Activated CD8-positive, alpha-beta memory T cell treated with anti-CD3 and anti-CD28 coated beads, Interleukin-2, amount 10 ng/mL, durations not matched to agents 7 days and 5 days (primary cell): ENCODE results near the gene PAFAH1B1. TPM values are rescaled to one million over a fixed set of nuclear protein-coding genes. Genes with fewer than 3 reads are reported as not detected.
"Not testable (repeated sequence)": the region's sequence is repeated elsewhere in the genome, so short reads cannot be mapped to it uniquely, and the experiment has no call there.

Experiments
- ATAC-seq: fragments of 150-1000 bp; cut with Tn5 transposase; one replicate; pipeline ENCODE4 v1.10.0; 2021; ENCODE audit warnings: moderate library complexity
- CTCF ChIA-PET: fragments of 350-600 bp; sonication (Branson Sonifier 250); formaldehyde crosslinking; loops from one replicate; lab custom pipeline; 2021; ENCODE audit warnings: antibody characterized with exemption; lab: Charles Lee
- DNase-seq: peaks from one replicate; pipeline ENCODE4 v3.0.0-alpha.2; 2020
- H3K27ac Mint-ChIP-seq: one replicate; pipeline ENCODE4 v1.8.0; 2021; ENCODE audit warnings: mild to moderate bottlenecking, mixed read lengths
- H3K27me3 Mint-ChIP-seq: one replicate; pipeline ENCODE4 v1.8.0; 2021; ENCODE audit warnings: mixed read lengths
- H3K36me3 Mint-ChIP-seq: one replicate; pipeline ENCODE4 v1.8.0; 2021; ENCODE audit warnings: mild to moderate bottlenecking, mixed read lengths
- H3K4me1 Mint-ChIP-seq: one replicate; pipeline ENCODE4 v1.8.0; 2021; ENCODE audit warnings: mixed read lengths
- H3K4me3 Mint-ChIP-seq: one replicate; pipeline ENCODE4 v1.8.0; 2021; ENCODE audit warnings: mild to moderate bottlenecking, moderate library complexity, mixed read lengths
- H3K9me3 Mint-ChIP-seq: one replicate; pipeline ENCODE4 v1.8.0; 2022; ENCODE audit warnings: low read depth, mixed read lengths
- total RNA-seq, 2 experiments: library from RNA; stranded (reverse); gene quantifications; one replicate each; pipeline ENCODE4 v1.2.3, GENCODE V29; 2021

PAFAH1B1 gene
- total RNA-seq: 100 to 1,000 TPM; 170 to 175 TPM

DNA sequence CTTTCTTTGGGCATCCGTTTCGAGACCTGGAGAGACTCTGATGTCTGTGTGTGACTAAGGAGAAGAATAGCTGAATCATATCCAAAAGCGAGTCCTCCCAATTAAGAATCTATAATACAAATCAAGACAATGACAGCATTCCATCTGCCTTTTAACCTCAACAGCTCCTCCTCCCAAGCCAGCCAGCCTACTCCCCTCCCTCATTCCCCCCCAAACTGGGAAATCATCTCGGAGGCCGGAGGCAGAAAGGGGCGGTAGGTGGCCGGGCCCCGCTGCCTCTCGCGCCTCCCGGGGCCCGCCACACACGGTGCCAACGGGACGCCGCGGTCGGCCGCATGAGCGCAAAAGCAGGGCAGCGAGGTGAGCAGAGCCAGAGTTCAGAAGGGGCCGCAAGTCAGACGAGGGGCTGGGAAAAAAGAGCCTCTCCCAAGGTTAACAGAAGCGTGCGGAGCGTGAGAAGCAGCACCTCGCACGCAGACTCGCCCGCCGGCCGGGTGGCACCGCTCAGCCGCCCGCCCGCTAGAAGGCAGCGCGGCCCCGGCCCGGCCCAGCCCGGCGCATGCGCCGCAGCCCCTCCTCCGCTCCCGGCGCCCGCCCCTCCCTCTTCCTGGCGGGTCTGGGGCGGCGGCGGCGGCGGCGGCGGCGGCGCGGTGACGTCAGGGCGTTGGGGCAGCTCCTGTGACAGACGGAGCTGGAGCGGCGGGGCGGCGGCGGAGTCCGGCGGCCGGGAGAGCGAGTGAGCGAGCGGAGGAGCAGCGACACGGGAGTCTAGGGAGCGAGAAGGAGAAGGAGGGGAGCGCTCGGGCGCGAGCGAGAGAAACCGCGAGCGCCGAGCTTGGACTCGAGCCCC is at the start of gene PAFAH1B1:
Gene PAFAH1B1, plus strand, starts transcription at position 684 of the 850 bp plus-strand sequence. CDS start 44,635 bp downstream, outside the sequence.
- H3K36me3 Mint-ChIP-seq: peaks cover 9% of the 10 kb centered on the region
- ATAC-seq (peak; percentile 83), DNase-seq (peak; percentile 96)
- H3K4me1 Mint-ChIP-seq: peaks cover 27% of the 10 kb centered on the region
- peak within 1 kb of the TSS; percentile 96 for H3K27ac Mint-ChIP-seq
- CTCF ChIA-PET: interaction anchor here (1.1 to 1.5 kb wide), 2 partner anchors 81 to 193 kb away, joined by 4 to 5 read pairs; no protein-coding TSS in a partner anchor
- H3K9me3 Mint-ChIP-seq: no peaks in the 10 kb centered on the region
- H3K4me3 Mint-ChIP-seq: peak within 1 kb of the TSS; percentile 90
- no peaks in the 10 kb centered on the region for H3K27me3 Mint-ChIP-seq

DNA sequence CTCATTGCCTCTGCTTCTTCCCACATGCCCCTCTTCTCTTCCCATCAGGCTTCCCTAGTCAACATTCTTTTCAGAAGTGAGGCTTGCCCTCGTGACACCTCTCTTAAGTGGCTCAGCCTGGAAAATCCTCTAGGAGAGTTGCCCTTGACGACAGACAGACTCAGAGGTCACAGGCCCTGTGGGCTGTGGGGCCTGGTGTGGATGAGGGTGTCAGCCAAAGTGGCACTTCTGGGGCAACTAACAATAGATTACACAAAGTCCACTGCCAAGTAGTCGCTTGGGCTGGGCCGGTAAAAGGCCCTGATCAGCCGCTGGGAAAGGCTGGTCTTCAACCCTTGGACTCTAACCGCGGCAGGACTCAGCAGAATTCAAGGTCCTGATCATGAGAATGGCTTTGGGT is 48.1 kb upstream of the PAFAH1B1 start:
- no peaks in the 10 kb centered on the region for H3K36me3 Mint-ChIP-seq
- ATAC-seq: no peak
- CTCF ChIA-PET: no interaction called here
- no peak for DNase-seq
- H3K27ac Mint-ChIP-seq: no peak overlapping the region
- no peaks in the 10 kb centered on the region for H3K27me3 Mint-ChIP-seq
- no peaks in the 10 kb centered on the region for H3K9me3 Mint-ChIP-seq
- H3K4me1 Mint-ChIP-seq: no peaks in the 10 kb centered on the region
- no peak overlapping the region for H3K4me3 Mint-ChIP-seq

DNA sequence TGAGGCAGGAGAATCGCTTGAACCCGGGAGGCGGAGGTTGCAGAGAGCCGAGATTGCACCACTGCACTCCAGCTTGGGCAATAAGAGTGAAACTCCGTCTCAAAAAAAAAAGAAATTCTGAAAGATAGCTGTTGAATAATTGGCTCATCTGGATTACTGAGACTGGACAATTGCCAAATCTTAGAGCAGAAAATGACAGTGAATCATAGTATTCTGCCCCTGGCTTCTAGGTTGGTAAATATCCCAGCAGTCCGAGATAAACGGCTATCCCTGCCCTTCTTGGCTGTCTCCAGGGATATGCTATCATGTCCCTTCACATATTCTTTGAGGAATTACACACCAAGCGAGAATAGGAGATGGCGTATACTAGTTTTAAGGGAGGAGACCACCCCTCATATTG is 46.3 kb upstream of the PAFAH1B1 start:
- Mint-ChIP-seq H3K9me3 (no peaks in the 10 kb centered on the region), H3K27ac (no peak overlapping the region), H3K27me3 (peaks cover 8% of the 10 kb centered on the region), H3K4me1 (no peaks in the 10 kb centered on the region), H3K36me3 (no peaks in the 10 kb centered on the region), H3K4me3 (no peak overlapping the region)
- DNase-seq: no peak
- no peak for ATAC-seq
- CTCF ChIA-PET: interaction anchor here (0.6 kb wide), 1 partner anchor 516 kb away, joined by 3 read pairs; no protein-coding TSS in a partner anchor

DNA sequence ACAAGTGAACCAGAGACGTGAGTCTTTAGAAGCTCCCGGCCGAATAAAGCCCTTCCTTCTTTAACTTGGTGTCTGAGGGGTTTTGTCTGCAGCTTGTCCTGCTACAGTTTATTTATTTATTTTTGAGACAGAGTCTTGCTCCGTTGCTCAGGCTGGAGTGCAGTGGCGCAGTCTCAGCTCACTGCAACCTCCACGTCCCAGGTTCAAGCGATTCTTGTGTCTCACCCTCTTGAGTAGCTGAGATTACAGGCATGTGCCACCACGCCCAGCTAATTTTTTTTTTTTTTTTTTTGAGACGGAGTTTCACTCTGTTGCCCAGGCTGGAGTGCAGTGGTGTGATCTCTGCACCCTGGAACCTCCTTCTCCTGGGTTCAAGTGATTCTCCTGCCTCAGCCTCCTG is 45.4 kb upstream of the PAFAH1B1 start:
- H3K9me3 Mint-ChIP-seq, H3K4me3 Mint-ChIP-seq, CTCF ChIA-PET, H3K4me1 Mint-ChIP-seq, H3K36me3 Mint-ChIP-seq, ATAC-seq, DNase-seq, H3K27ac Mint-ChIP-seq: not testable (repeated sequence)
- H3K27me3 Mint-ChIP-seq: peaks cover 12% of the 10 kb centered on the region

DNA sequence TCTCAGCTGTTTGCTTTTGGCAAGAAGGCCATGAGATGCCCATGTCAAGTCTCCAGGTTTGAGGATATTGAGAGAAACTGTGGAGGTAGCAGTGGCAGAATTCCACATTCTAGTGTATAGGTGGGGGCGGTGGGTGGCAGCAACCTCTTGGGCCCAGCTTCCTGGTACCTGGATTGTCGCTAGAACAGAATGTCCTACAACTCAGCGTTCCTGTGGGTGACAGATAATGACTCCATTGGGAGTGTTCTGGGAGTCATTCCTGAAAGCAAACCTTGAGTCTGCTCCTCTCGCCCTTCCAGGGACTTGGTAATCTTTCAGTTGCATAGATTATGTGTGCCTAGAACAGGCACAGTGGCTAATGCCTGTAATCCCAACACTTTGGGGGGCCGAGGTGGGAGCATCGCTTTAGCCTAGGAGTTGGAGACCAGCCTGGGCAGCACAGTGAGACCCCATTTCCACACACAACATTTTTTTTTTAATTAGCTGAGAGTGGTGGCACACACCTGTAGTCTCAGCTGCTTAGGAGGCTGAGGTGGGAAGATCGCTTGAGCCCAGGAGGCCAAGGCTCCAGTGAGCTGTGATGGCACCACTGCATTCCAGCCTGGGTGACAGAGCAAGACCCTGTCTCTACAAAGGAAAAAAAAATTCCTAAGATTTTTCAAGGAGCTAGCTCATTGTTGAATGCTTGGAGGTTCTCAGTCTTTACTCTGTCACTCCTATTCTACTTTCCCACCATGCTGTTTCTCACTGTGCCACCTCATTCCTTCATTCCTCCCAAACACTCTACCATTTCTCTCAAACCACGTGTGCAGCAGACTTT is 43.9 kb upstream of the PAFAH1B1 start:
- Mint-ChIP-seq H3K4me1 (no peaks in the 10 kb centered on the region), H3K36me3 (no peaks in the 10 kb centered on the region), H3K27me3 (peaks cover 12% of the 10 kb centered on the region), H3K27ac (no peak overlapping the region), H3K9me3 (no peaks in the 10 kb centered on the region), H3K4me3 (no peak overlapping the region)
- ATAC-seq (no peak), DNase-seq (no peak)
- CTCF ChIA-PET: no interaction called here

DNA sequence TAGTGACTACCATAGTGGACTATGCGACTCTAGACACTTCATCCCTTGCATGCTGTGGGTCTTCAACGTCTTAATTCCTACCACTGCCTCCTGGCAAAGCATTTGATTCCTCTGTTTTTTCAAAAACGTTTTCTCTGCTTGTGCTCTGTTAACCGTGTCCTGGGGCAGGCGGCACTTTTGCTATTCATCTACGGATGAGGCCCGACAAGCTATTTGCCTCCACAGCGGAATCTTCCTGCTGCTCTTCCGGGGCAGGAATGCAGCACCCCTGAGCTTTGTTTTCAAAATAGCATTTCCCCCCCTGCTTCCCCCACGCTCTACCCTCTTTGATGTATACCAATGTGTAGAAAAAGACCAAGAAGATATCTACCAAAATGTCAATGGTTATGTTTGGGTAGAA is 42.0 kb upstream of the PAFAH1B1 start:
- no peak for DNase-seq
- peaks cover 12% of the 10 kb centered on the region for H3K27me3 Mint-ChIP-seq
- H3K4me3 Mint-ChIP-seq: no peak overlapping the region
- no peak overlapping the region for H3K27ac Mint-ChIP-seq
- CTCF ChIA-PET: no interaction called here
- H3K36me3 Mint-ChIP-seq: no peaks in the 10 kb centered on the region
- H3K9me3 Mint-ChIP-seq: no peaks in the 10 kb centered on the region
- H3K4me1 Mint-ChIP-seq: no peaks in the 10 kb centered on the region
- no peak for ATAC-seq

DNA sequence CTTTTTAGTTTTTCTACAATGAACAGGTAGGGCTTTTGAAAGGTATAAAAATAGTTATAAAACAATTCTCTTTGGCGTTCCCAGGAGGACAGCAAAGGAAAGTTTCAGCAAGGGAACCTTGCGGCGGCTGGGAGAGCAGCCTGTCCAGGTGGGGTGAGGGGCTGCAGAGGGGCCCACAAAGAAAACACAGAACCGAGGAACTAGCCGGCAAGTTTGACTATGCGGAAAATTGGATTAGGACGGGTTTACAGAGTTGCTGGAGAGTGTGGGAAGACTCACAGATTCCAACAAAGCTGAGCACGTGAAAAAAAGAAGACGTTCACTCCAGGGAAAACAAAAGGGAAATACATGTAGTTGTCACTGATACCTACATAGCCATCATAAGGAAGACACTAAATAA is 41.5 kb upstream of the PAFAH1B1 start:
- H3K9me3 Mint-ChIP-seq: no peaks in the 10 kb centered on the region
- no peaks in the 10 kb centered on the region for H3K36me3 Mint-ChIP-seq
- no peak overlapping the region for H3K4me3 Mint-ChIP-seq
- CTCF ChIA-PET: no interaction called here
- DNase-seq (no peak), ATAC-seq (no peak)
- H3K27me3 Mint-ChIP-seq: peaks cover 12% of the 10 kb centered on the region
- H3K4me1 Mint-ChIP-seq: no peaks in the 10 kb centered on the region
- no peak overlapping the region for H3K27ac Mint-ChIP-seq

DNA sequence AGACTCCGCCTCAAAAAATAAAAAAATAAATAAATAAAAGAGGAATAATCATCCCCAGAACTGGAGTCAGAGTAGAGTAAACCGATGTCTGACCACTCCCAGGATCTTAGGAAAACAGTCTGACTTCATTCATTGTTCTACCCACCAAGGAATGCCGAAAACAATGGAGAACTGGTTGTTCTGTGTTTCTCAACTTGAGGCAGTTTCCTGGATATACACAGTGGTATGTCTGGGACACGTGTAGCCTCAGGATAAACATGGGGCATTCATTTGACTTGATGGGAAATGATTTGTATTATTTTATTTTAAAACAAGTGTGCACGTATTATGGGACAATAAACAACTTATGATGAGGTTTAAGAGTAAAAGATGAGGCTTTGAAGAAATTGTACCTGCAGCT is 32.8 kb upstream of the PAFAH1B1 start:
- Mint-ChIP-seq H3K4me3 (no peak overlapping the region), H3K36me3 (no peaks in the 10 kb centered on the region), H3K27me3 (no peaks in the 10 kb centered on the region), H3K9me3 (peaks cover 3% of the 10 kb centered on the region), H3K4me1 (peaks cover 11% of the 10 kb centered on the region), H3K27ac (no peak overlapping the region)
- no peak for DNase-seq
- no peak for ATAC-seq
- CTCF ChIA-PET: no interaction called here

DNA sequence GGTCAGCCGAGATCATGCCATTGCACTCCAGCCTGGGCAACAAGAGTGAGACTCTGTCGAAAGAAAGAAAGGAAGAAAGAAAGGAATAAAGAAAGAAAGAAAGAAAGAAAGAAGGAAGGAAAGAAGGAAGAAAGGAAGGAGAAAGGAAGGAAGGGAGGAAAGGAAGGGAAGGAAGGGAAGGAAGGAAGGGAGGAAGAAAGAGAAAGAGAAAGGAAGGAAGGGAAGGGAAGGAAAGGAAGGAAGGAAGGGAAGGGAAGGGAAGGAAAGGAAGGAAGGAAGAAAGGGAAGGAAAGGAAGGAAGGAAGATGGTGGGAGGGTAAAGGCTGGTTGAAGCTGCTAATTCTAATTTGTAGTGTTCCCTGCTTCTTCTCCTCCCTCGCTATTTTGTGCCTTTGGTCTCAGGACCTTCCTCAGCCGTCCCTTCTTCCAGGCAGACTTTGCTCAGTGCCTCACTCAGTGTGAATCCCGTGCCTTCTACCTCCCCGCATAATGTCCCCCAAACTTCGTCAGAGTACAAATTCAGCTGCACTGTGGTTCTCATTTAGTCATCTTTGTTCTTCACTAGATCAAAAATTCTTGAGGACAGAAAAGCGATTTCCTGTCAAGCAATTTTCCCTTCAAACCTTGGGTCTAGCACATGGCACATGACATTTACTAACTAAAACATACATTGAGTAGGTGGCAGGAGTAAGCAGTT is 31.1 kb upstream of the PAFAH1B1 start:
- Mint-ChIP-seq H3K9me3 (peaks cover 3% of the 10 kb centered on the region), H3K4me1 (peaks cover 11% of the 10 kb centered on the region), H3K36me3 (no peaks in the 10 kb centered on the region), H3K4me3 (no peak overlapping the region), H3K27ac (no peak overlapping the region), H3K27me3 (no peaks in the 10 kb centered on the region)
- CTCF ChIA-PET: no interaction called here
- ATAC-seq (no peak), DNase-seq (no peak)

DNA sequence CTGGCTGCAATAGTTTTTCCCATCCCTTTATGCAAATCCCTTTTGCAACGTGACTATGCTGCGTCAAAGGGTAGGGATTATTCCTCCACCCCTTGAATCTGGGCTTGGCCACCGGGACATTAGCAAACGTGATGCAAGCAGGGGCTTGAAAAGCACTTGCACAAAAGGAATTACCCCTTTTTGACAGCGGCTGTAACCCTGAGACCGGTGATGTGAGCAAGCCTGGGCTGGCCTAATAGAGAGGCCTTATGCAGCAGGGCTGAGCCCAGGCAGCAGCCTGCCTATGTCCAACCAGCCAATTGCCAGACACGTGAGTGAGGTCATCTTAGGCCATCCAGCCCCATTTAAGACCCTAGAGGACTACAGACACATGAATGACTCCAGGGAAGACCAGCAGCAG is 30.4 kb upstream of the PAFAH1B1 start:
- Mint-ChIP-seq H3K9me3 (peaks cover 3% of the 10 kb centered on the region), H3K27me3 (no peaks in the 10 kb centered on the region), H3K36me3 (no peaks in the 10 kb centered on the region), H3K4me3 (no peak overlapping the region), H3K4me1 (peaks cover 7% of the 10 kb centered on the region), H3K27ac (no peak overlapping the region)
- no peak for DNase-seq
- no peak for ATAC-seq
- CTCF ChIA-PET: no interaction called here

DNA sequence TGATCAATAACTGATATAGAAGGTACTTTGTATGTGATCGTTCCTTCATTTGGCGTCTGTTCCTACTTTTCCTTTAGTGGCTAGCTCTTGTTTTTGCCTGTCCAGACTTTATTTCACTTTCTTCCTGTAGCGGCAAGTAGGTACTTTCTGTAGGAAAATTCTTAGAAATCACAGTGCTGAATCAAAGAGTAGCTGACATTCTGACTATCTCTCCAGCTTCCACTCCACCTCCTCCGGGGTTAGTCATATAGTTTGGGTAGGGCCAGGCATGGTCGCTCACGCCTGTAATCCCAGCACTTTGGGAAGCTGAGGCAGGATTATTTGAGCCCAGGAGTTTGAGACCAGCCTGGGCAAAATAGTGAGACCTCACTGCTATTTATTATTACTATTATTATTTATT is 29.9 kb upstream of the PAFAH1B1 start:
- Mint-ChIP-seq H3K9me3 (peaks cover 3% of the 10 kb centered on the region), H3K4me3 (no peak overlapping the region), H3K27ac (no peak overlapping the region), H3K36me3 (no peaks in the 10 kb centered on the region), H3K27me3 (no peaks in the 10 kb centered on the region), H3K4me1 (peaks cover 4% of the 10 kb centered on the region)
- no peak for DNase-seq
- no peak for ATAC-seq
- CTCF ChIA-PET: no interaction called here

DNA sequence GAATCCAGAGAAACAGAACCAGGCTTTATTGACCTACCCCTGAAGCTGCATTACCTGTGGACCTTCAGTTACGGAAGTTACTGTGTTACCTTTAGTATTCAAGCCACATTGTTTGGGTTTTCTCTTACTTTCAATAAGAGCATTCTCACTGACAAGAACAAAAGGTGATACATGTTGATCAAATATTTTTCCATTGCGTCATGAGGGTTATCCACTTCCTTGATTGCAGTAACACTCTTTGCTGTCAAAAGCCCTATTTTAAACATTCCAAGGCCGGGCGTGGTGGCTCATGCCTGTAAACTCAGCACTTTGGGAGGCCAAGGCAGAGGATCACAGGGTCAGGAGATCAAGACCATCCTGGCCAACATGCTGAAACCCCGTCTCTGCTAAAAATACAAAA is 28.6 kb upstream of the PAFAH1B1 start:
- Mint-ChIP-seq H3K36me3 (no peaks in the 10 kb centered on the region), H3K27me3 (no peaks in the 10 kb centered on the region), H3K27ac (no peak overlapping the region), H3K4me3 (no peak overlapping the region), H3K9me3 (peaks cover 3% of the 10 kb centered on the region), H3K4me1 (peaks cover 4% of the 10 kb centered on the region)
- ATAC-seq (no peak), DNase-seq (no peak)
- CTCF ChIA-PET: no interaction called here

DNA sequence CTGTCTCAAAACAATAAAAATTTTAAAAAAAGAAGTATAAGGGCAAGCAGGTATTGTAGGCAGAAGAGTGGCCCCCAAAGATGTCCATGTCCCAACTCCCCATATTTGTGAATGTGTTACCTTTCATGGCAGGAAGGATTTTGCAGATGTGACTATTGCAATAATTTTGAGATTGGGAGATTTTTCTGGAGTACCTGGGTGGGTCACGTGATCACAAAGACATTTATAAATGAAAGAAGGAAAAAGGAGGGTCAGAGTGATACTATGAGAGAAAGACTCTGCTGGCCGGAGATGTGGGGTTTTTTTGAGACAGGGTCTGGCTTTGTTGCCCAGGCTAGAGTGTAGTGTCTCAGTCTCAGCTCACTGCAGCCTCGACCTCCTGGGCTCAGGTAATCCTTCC is 27.4 kb upstream of the PAFAH1B1 start:
- H3K36me3 Mint-ChIP-seq: no peaks in the 10 kb centered on the region
- CTCF ChIA-PET: no interaction called here
- no peaks in the 10 kb centered on the region for H3K27me3 Mint-ChIP-seq
- H3K4me1 Mint-ChIP-seq: peaks cover 6% of the 10 kb centered on the region
- no peak overlapping the region for H3K4me3 Mint-ChIP-seq
- peaks cover 2% of the 10 kb centered on the region for H3K9me3 Mint-ChIP-seq
- ATAC-seq (no peak), DNase-seq (no peak)
- H3K27ac Mint-ChIP-seq: no peak overlapping the region
